ENCODE results near the gene CERKL. TPM values are rescaled to one million over a fixed set of nuclear protein-coding genes. Genes with fewer than 3 reads are reported as not detected.

CERKL gene
- total and polyA plus RNA-seq, 4 donors, result 1.3 to 12.0 (median 2.5) TPM

DNA sequence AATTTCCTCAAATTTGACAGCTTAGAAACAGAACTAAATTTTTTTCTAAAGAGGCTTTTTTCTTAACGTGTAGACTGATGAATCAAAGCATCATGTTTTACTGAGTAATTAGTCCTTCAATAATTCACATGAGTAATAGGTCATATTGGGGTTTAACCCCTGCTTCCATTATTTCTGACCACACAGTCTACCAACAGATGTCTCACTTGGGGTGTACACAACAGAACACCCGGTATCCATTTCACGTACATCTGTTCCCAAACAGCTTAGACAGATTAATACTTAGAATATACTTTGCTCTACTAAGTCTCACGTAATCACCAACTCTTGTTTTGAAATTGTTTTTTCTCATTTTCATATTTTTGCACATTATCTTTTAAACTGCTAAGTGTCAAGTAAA lies 14.8 kb downstream of the CERKL start:
- ATAC-seq (ENCODE audit: insufficient read depth, low FRiP score) (no peak), DNase-seq (no peak)
- WGBS, 2 donors, result 83 to 86% methylated on average over 4 of the region's 4 CpGs
- Histone ChIP-seq H3K4me3 (no peak overlapping the region), H3K27me3 (ENCODE audit: control insufficient read depth in 3 of 3, insufficient read depth in 3 of 3, low read length in 2 of 3) (peaks cover 0 to 5% (median 0%) of the 10 kb centered on the region in 3 donors), H3K4me1 (ENCODE audit: control insufficient read depth in 5 of 5, insufficient read depth in 5 of 5, low read length in 5 of 5) (no peaks in the 10 kb centered on the region), H3K9ac (ENCODE audit: insufficient read depth in 1 of 2, low read length in 2 of 2) (no peak overlapping the region), H3K9me3 (ENCODE audit: control insufficient read depth in 4 of 4, insufficient read depth in 3 of 4, low read length in 3 of 4) (peaks cover 0 to 2% (median 0%) of the 10 kb centered on the region in 4 donors), H3K27ac (ENCODE audit: low read depth in 1 of 2, low read length in 1 of 2) (no peak overlapping the region), H3K36me3 (ENCODE audit: control insufficient read depth in 4 of 4, insufficient read depth in 4 of 4, low read length in 4 of 4) (no peaks in the 10 kb centered on the region)
- TF ChIP-seq, protein P1, sequence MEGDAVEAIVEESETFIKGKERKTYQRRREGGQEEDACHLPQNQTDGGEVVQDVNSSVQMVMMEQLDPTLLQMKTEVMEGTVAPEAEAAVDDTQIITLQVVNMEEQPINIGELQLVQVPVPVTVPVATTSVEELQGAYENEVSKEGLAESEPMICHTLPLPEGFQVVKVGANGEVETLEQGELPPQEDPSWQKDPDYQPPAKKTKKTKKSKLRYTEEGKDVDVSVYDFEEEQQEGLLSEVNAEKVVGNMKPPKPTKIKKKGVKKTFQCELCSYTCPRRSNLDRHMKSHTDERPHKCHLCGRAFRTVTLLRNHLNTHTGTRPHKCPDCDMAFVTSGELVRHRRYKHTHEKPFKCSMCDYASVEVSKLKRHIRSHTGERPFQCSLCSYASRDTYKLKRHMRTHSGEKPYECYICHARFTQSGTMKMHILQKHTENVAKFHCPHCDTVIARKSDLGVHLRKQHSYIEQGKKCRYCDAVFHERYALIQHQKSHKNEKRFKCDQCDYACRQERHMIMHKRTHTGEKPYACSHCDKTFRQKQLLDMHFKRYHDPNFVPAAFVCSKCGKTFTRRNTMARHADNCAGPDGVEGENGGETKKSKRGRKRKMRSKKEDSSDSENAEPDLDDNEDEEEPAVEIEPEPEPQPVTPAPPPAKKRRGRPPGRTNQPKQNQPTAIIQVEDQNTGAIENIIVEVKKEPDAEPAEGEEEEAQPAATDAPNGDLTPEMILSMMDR (IDR thresholded peaks at IDR 0.05; ENCODE audit: control extremely low read depth, extremely low read depth), result no peak

DNA sequence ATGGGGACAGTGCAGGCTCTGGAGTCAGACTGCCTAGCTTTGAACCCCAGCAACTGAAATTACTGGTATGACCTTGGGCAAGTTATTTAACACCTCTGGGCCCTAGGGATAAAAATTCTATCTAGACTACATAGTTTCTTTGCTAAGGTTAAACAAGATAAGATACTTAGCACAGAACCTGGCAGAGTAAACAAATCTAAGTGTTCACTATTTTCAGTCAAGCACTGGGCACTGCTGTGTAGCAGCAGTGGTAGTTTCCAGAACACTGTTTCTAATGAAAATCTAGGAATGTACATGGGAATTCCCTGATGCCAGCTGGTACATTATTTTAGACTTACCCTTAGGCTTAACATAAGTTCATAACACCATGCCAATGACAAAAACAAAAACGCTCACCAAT lies 17.2 kb downstream of the CERKL start:
- H3K36me3 ChIP-seq (ENCODE audit: control insufficient read depth in 4 of 4, insufficient read depth in 4 of 4, low read length in 4 of 4), result no peaks in the 10 kb centered on the region
- DNase-seq (no peak), ATAC-seq (ENCODE audit: insufficient read depth, low FRiP score) (no peak)
- WGBS, 2 donors, result 0 to 36% methylated on average over 1 of the region's 1 CpG
- H3K27ac ChIP-seq (ENCODE audit: low read depth in 1 of 2, low read length in 1 of 2), result no peak overlapping the region
- H3K27me3 ChIP-seq (ENCODE audit: control insufficient read depth in 3 of 3, insufficient read depth in 3 of 3, low read length in 2 of 3), result no peaks in the 10 kb centered on the region
- no peaks in the 10 kb centered on the region for H3K4me1 ChIP-seq (ENCODE audit: control insufficient read depth in 5 of 5, insufficient read depth in 5 of 5, low read length in 5 of 5)
- no peaks in the 10 kb centered on the region for H3K9me3 ChIP-seq (ENCODE audit: control insufficient read depth in 4 of 4, insufficient read depth in 3 of 4, low read length in 3 of 4)
- no peak overlapping the region for H3K9ac ChIP-seq (ENCODE audit: insufficient read depth in 1 of 2, low read length in 2 of 2)
- TF ChIP-seq, protein P1 (IDR thresholded peaks at IDR 0.05; ENCODE audit: control extremely low read depth, extremely low read depth), result no peak
- no peak overlapping the region for H3K4me3 ChIP-seq

DNA sequence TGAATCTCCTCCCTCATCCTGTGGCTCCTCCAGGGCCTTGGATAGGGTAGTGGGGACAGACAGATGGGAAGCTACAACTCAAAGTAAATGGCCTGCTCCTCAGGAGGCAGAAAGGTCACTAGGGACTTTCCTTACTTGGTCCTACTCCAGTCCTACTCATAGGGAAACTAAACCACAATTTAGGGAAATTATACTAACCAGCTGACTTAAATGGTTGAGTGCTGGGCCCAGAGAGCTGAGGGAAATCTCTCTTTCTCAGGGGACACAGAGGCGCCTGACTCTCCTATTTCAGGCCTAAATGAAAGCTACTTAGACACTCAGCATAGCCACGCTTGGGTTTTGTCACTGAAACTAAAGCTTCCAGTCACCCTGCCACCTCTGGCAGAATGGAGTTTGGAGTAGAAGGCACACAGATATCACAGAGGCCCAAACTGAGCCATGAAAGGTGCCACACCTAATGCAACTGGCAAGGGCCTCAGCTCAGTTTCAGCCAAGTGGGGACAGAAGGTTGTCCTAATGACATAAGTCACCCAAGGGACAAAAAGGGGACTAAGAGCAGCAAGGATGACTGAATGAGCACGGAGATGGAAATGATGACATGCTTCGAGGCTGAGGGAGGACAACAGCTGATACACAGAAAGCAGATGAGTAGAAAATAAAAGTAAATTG lies 24.0 kb downstream of the CERKL start:
- no peak overlapping the region for H3K9ac ChIP-seq (ENCODE audit: insufficient read depth in 1 of 2, low read length in 2 of 2)
- H3K4me1 ChIP-seq (ENCODE audit: control insufficient read depth in 5 of 5, insufficient read depth in 5 of 5, low read length in 5 of 5), result no peaks in the 10 kb centered on the region
- H3K9me3 ChIP-seq (ENCODE audit: control insufficient read depth in 4 of 4, insufficient read depth in 3 of 4, low read length in 3 of 4), result no peaks in the 10 kb centered on the region
- H3K4me3 ChIP-seq, result no peak overlapping the region
- 91 to 97% methylated on average over 4 of the region's 4 CpGs for WGBS, 2 donors
- TF ChIP-seq, protein P1 (IDR thresholded peaks at IDR 0.05; ENCODE audit: control extremely low read depth, extremely low read depth), result no peak
- H3K36me3 ChIP-seq (ENCODE audit: control insufficient read depth in 4 of 4, insufficient read depth in 4 of 4, low read length in 4 of 4), result no peaks in the 10 kb centered on the region
- no peak for DNase-seq
- no peaks in the 10 kb centered on the region for H3K27me3 ChIP-seq (ENCODE audit: control insufficient read depth in 3 of 3, insufficient read depth in 3 of 3, low read length in 2 of 3)
- no peak for ATAC-seq (ENCODE audit: insufficient read depth, low FRiP score)
- no peak overlapping the region for H3K27ac ChIP-seq (ENCODE audit: low read depth in 1 of 2, low read length in 1 of 2)

Data from lung (tissue), 12 donors.